PC-3 (cell line): Measurements from ENCODE around the gene ULK4. TPM values are rescaled to one million over a fixed set of nuclear protein-coding genes. Genes with fewer than 3 reads are reported as not detected.
"Not testable (repeated sequence)": the region's sequence is repeated elsewhere in the genome, so short reads cannot be mapped to it uniquely, and the experiment has no call there.

Experiments
- ATAC-seq: fragments of 200-7000 bp; cut with Tn5 transposase; 2 replicates; pipeline ENCODE4 v1.9.1; 2020; ENCODE audit warnings: mild to moderate bottlenecking, moderate library complexity
- BruUV-seq: library from RNA; stranded (reverse); fragments of 400-500 nt; replicated peaks from 2 replicates; lab custom pipeline; 2021; lab: Mats Ljungman, UMichigan
- CTCF ChIA-PET: fragments of 300-600 bp; sonication (Branson Sonifier 250); formaldehyde crosslinking; loops from one replicate; lab custom pipeline; 2022; ENCODE audit warnings: antibody characterized with exemption; lab: Charles Lee
- POLR2A ChIA-PET: fragments of 300-600 bp; sonication (Branson Sonifier 250); formaldehyde crosslinking; loops from one replicate; lab custom pipeline; 2022; ENCODE audit warnings: antibody characterized with exemption; ENCODE audit not compliant: unreplicated experiment; lab: Charles Lee
- DNase-seq: peaks from one replicate; pipeline ENCODE4 v3.0.0-alpha.2; 2015
- H2AFZ ChIP-seq: fragments of 300-600 bp; sonication (generic); 2 replicates; pipeline ENCODE4 v1.6.0; 2016; ENCODE audit warnings: antibody characterized with exemption, low read length
- H3F3A ChIP-seq: fragments of 300-600 bp; sonication (generic); one replicate; pipeline ENCODE4 v1.6.0; 2017; ENCODE audit warnings: antibody characterized with exemption, low read length, control low read depth, mild to moderate bottlenecking; ENCODE audit not compliant: unreplicated experiment
- H3K27ac ChIP-seq: fragments of 300-600 bp; sonication (generic); 2 replicates; pipeline ENCODE4 v1.5.1; 2016; ENCODE audit warnings: mild to moderate bottlenecking, low read length
- H3K27me3 ChIP-seq: fragments of 300-600 bp; sonication (generic); 2 replicates; pipeline ENCODE4 v1.6.1; 2016; ENCODE audit warnings: low read length, mixed read lengths
- H3K36me3 ChIP-seq: fragments of 300-600 bp; sonication (generic); 2 replicates; pipeline ENCODE4 v1.6.1; 2016; ENCODE audit warnings: low read depth, mixed run types, low read length, mixed read lengths
- H3K4me1 ChIP-seq: fragments of 300-600 bp; sonication (generic); 2 replicates; pipeline ENCODE4 v1.5.1; 2016; ENCODE audit warnings: low read length; ENCODE audit not compliant: insufficient read depth
- H3K4me2 ChIP-seq: fragments of 300-600 bp; sonication (generic); 2 replicates; pipeline ENCODE4 v1.6.0; 2016; ENCODE audit warnings: low read length
- H3K4me3 ChIP-seq: fragments of 300-600 bp; sonication (generic); 2 replicates; pipeline ENCODE4 v1.5.1; 2016; ENCODE audit warnings: mild to moderate bottlenecking, low read length, mixed read lengths
- H3K79me2 ChIP-seq: fragments of 300-600 bp; sonication (generic); 2 replicates; pipeline ENCODE4 v1.6.1; 2017; ENCODE audit warnings: low read length, mixed read lengths
- H3K9ac ChIP-seq: fragments of 300-600 bp; sonication (generic); 2 replicates; pipeline ENCODE4 v1.6.0; 2016; ENCODE audit warnings: mild to moderate bottlenecking, low read length
- H3K9me2 ChIP-seq: fragments of 300-600 bp; sonication (generic); replicated peaks from 2 replicates; pipeline ENCODE4 v1.6.1; 2016; ENCODE audit warnings: mixed run types, low read length, mixed read lengths
- H3K9me3 ChIP-seq: fragments of 300-600 bp; sonication (generic); 2 replicates; pipeline ENCODE4 v1.6.1; 2016; ENCODE audit warnings: low read length, mixed read lengths
- H4K20me1 ChIP-seq: fragments of 300-600 bp; sonication (generic); 2 replicates; pipeline ENCODE4 v1.6.1; 2016; ENCODE audit warnings: low read length, mixed read lengths
- CTCF ChIP-seq: fragments of 300-600 bp; sonication (generic); conservative IDR thresholded peaks from 2 replicates; pipeline ENCODE4 v1.5.1; 2017; ENCODE audit warnings: antibody characterized with exemption, low read depth, mild to moderate bottlenecking, low read length
- EZH2 ChIP-seq: fragments of 300-600 bp; sonication (generic); IDR thresholded peaks from one replicate; pipeline ENCODE4 v1.6.1; 2017; ENCODE audit warnings: antibody characterized with exemption, mild to moderate bottlenecking, low read length; ENCODE audit not compliant: unreplicated experiment
- EZH2phosphoT487 ChIP-seq: fragments of 300-600 bp; sonication (generic); IDR thresholded peaks from 2 replicates; pipeline ENCODE4 v1.6.1; 2018; ENCODE audit warnings: mild to moderate bottlenecking, antibody characterized with exemption, low read length, borderline replicate concordance
- intact Hi-C: fragments of 100-400 bp; cut with micrococcal nuclease; formaldehyde crosslinking; loops from 2 replicates; pipeline ENCODE4 v1.9.0; 2023
- total RNA-seq: library from RNA; depleted of rRNA; stranded (reverse); fragments of >200 nt; gene quantifications from 2 replicates; pipeline ENCODE4 v1.2.3, GENCODE V29; 2014

Gene ULK4
- total RNA-seq, 1 experiment from 2014 or later, result 4.8 TPM

DNA sequence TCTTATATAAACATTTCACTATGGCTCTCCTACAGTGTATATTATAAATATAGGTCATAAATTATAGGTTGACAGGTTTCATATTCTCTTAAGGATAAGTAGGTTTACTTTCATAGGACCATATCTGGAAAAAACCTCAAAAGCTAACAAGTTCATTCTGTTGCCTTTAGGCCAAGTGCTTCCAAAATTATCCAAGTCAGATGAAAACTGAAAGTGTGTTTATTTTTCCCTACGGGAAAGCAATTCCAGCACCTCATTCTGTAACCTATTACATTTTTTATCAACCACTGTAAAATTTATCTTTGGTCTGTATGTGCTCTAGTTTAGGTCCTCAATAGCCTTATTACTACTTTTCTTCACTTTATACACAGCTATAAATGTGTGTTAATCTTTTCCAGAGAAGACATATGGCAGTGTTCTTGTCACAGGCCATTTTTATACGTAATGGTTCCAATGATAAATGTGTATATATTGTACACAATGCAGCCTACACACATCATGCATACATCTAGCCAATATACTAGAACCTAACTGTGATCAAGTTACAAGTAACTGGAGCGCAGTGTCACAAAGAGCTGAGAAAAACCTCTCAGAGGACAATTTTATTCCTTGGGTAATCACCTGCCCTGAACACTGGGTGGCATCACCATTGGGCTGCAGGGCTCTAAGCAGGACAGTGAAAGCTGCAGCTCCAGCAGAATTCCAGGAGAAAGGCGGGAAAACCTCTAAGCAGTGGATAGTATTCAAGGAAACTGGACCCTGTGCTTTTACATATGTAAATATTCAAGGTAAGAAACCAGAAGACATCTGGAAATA is 511.3 kb downstream of the ULK4 start:
- H3K27ac ChIP-seq, result no peak overlapping the region
- no peaks in the 10 kb centered on the region for H3K27me3 ChIP-seq
- no peaks in the 10 kb centered on the region for H3F3A ChIP-seq
- TF ChIP-seq EZH2phosphoT487 (no peak), EZH2 (no peak), CTCF (peak; percentile 55)
- no peak overlapping the region for H2AFZ ChIP-seq
- peak; percentile 76 for ATAC-seq
- BruUV-seq, result no TSS peak
- ChIA-PET POLR2A (no interaction called here), CTCF (interaction anchor here (0.6 to 1.3 kb wide), 2 partner anchors 211 to 266 kb away, joined by 7 read pairs; no protein-coding TSS in a partner anchor)
- no peak overlapping the region for H3K9ac ChIP-seq
- H3K4me2 ChIP-seq, result no peak overlapping the region
- no peaks in the 10 kb centered on the region for H3K9me3 ChIP-seq
- intact Hi-C loops, result loop anchor here (1.0 to 2.0 kb wide), 2 partner anchors 266 to 431 kb away; no protein-coding TSS in a partner anchor
- no peaks in the 10 kb centered on the region for H3K36me3 ChIP-seq
- H3K4me1 ChIP-seq, result no peaks in the 10 kb centered on the region
- H3K4me3 ChIP-seq, result no peak overlapping the region
- DNase-seq, result peak; percentile 44
- no peaks in the 10 kb centered on the region for H4K20me1 ChIP-seq
- no peaks in the 10 kb centered on the region for H3K9me2 ChIP-seq
- H3K79me2 ChIP-seq, result no peaks in the 10 kb centered on the region

GRCh38 chr3:41448396-41448795 is 513.5 kb downstream of the ULK4 start:
- H3F3A ChIP-seq, result no peaks in the 10 kb centered on the region
- no peak overlapping the region for H3K4me3 ChIP-seq
- H3K36me3 ChIP-seq, result no peaks in the 10 kb centered on the region
- intact Hi-C loops, result no loop called here
- ATAC-seq (no peak), DNase-seq (no peak)
- H3K27ac ChIP-seq, result no peak overlapping the region
- H3K9me2 ChIP-seq, result no peaks in the 10 kb centered on the region
- no peaks in the 10 kb centered on the region for H3K4me1 ChIP-seq
- no TSS peak for BruUV-seq
- H3K79me2 ChIP-seq, result no peaks in the 10 kb centered on the region
- no peaks in the 10 kb centered on the region for H3K27me3 ChIP-seq
- H3K9ac ChIP-seq, result no peak overlapping the region
- H3K9me3 ChIP-seq, result no peaks in the 10 kb centered on the region
- no peak overlapping the region for H3K4me2 ChIP-seq
- H2AFZ ChIP-seq, result no peak overlapping the region
- TF ChIP-seq EZH2 (no peak), CTCF (peak; percentile 41; the same call in 1 of the 2 replicates)
- no peaks in the 10 kb centered on the region for H4K20me1 ChIP-seq
- ChIA-PET POLR2A (no interaction called here), CTCF (no interaction called here)

GRCh38 chr3:41447701-41448100 is 514.2 kb downstream of the ULK4 start:
- Histone ChIP-seq H3K9me3 (no peaks in the 10 kb centered on the region), H3K9me2 (no peaks in the 10 kb centered on the region), H3F3A (no peaks in the 10 kb centered on the region), H3K4me2 (no peak overlapping the region), H3K36me3 (no peaks in the 10 kb centered on the region), H2AFZ (no peak overlapping the region), H3K4me3 (no peak overlapping the region), H3K27me3 (no peaks in the 10 kb centered on the region), H3K9ac (no peak overlapping the region), H3K4me1 (no peaks in the 10 kb centered on the region), H3K27ac (no peak overlapping the region), H4K20me1 (no peaks in the 10 kb centered on the region), H3K79me2 (no peaks in the 10 kb centered on the region)
- TF ChIP-seq EZH2, result no peak
- TF ChIP-seq EZH2phosphoT487, result no peak
- no peak for TF ChIP-seq CTCF
- ATAC-seq (no peak), DNase-seq (no peak)
- no TSS peak for BruUV-seq
- ChIA-PET POLR2A (no interaction called here), CTCF (no interaction called here)
- intact Hi-C loops, result no loop called here

DNA sequence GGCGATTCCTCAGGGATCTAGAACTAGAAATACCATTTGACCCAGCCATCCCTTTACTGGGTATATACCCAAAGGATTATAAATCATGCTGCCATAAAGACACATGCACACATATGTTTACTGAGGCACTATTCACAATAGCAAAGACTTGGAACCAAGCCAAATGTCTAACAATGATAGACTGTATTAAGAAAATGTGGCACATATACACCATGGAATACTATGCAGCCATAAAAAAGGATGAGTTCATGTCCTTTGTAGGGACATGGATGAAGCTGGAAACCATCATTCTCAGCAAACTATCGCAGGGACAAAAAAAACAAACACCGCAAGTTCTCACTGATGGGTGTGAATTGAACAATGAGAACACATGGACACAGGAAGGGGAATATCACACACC is 515.6 kb downstream of the ULK4 start:
- ATAC-seq, H2AFZ ChIP-seq, H3K9me3 ChIP-seq, H3F3A ChIP-seq, H4K20me1 ChIP-seq, H3K79me2 ChIP-seq, H3K27me3 ChIP-seq, POLR2A ChIA-PET, H3K9ac ChIP-seq, H3K4me3 ChIP-seq, H3K27ac ChIP-seq, intact Hi-C loops, H3K36me3 ChIP-seq, H3K4me2 ChIP-seq, DNase-seq, BruUV-seq, H3K9me2 ChIP-seq, H3K4me1 ChIP-seq, CTCF ChIA-PET: not testable (repeated sequence)
